IMR-90 (cell line): ENCODE measurements around the gene AP1M2. TPM values are rescaled to one million over a fixed set of nuclear protein-coding genes. Genes with fewer than 3 reads are reported as not detected.
A peak's percentile ranks its signal among the peaks of the same experiment; 100 is the strongest.

Source experiments
- ATAC-seq: fragments of 200-7000 bp; cut with Tn5 transposase; 2 replicates; pipeline ENCODE4 v1.9.1; 2020; ENCODE audit warnings: low read depth, mild to moderate bottlenecking, moderate library complexity
- BruUV-seq: library from RNA; stranded (reverse); fragments of 400-500 nt; replicated peaks from 2 replicates; lab custom pipeline; 2021; lab: Mats Ljungman, UMichigan
- CTCF ChIA-PET: fragments of 300-600 bp; formaldehyde crosslinking; extraction: SDS; loops from one replicate; lab custom pipeline; 2021; ENCODE audit warnings: antibody characterized with exemption; lab: Yijun Ruan, JAX
- POLR2A ChIA-PET: fragments of 300-600 bp; sonication (Branson Sonifier 250); formaldehyde crosslinking; loops from one replicate; lab custom pipeline; 2022; ENCODE audit warnings: antibody characterized with exemption; ENCODE audit not compliant: unreplicated experiment; lab: Charles Lee
- DNase-seq: peaks from one replicate; pipeline ENCODE4 v3.0.0; 2013
- H2AFZ ChIP-seq: replicated peaks from 2 replicates; pipeline ENCODE3; 2013; ENCODE audit warnings: low read length, mild to moderate bottlenecking; ENCODE audit not compliant: poor library complexity
- H2AK5ac ChIP-seq: 2 replicates; pipeline ENCODE4 v1.6.1; 2013; ENCODE audit warnings: low read depth, low read length, inconsistent platforms
- H2AK9ac ChIP-seq: replicated peaks from 2 replicates; pipeline ENCODE3; 2013; ENCODE audit warnings: mild to moderate bottlenecking, low read depth, low read length, moderate library complexity; ENCODE audit not compliant: poor library complexity
- H2BK120ac ChIP-seq: 2 replicates; pipeline ENCODE4 v1.6.1; 2013; ENCODE audit warnings: low read depth, low read length, inconsistent platforms
- H2BK15ac ChIP-seq: 3 replicates; pipeline ENCODE4 v1.6.1; 2013; ENCODE audit warnings: low read depth, low read length, inconsistent platforms
- H2BK20ac ChIP-seq: 2 replicates; pipeline ENCODE4 v1.6.1; 2013; ENCODE audit warnings: low read depth, mild to moderate bottlenecking, inconsistent platforms, low read length, moderate library complexity
- H2BK5ac ChIP-seq: 2 replicates; pipeline ENCODE4 v1.6.1; 2013; ENCODE audit warnings: mild to moderate bottlenecking, low read depth, low read length, inconsistent platforms; ENCODE audit not compliant: poor library complexity, severe bottlenecking
- H3K14ac ChIP-seq: replicated peaks from 2 replicates; pipeline ENCODE4 v1.6.1; 2013; ENCODE audit warnings: low read depth, low read length, inconsistent platforms
- H3K18ac ChIP-seq: 2 replicates; pipeline ENCODE4 v1.6.1; 2013; ENCODE audit warnings: low read depth, low read length, control low read depth
- H3K23ac ChIP-seq: 2 replicates; pipeline ENCODE4 v1.6.1; 2013; ENCODE audit warnings: low read depth, low read length, inconsistent platforms
- H3K27ac ChIP-seq: 2 replicates; pipeline ENCODE4 v1.5.1; 2013; ENCODE audit warnings: mild to moderate bottlenecking, control low read depth, low read length; ENCODE audit not compliant: insufficient read depth
- H3K27me3 ChIP-seq: 2 replicates; pipeline ENCODE4 v1.6.1; 2013; ENCODE audit warnings: low read length; ENCODE audit not compliant: control insufficient read depth, insufficient read depth
- H3K36me3 ChIP-seq: 2 replicates; pipeline ENCODE4 v1.6.1; 2013; ENCODE audit warnings: low read length, mixed read lengths; ENCODE audit not compliant: control insufficient read depth, insufficient read depth
- H3K4ac ChIP-seq: 2 replicates; pipeline ENCODE4 v1.6.1; 2013; ENCODE audit warnings: low read depth, low read length, inconsistent platforms
- H3K4me1 ChIP-seq: 2 replicates; pipeline ENCODE4 v1.6.1; 2013; ENCODE audit warnings: low read length, mixed read lengths; ENCODE audit not compliant: control insufficient read depth, insufficient read depth
- H3K4me2 ChIP-seq: 2 replicates; pipeline ENCODE4 v1.6.1; 2013; ENCODE audit warnings: low read depth, mild to moderate bottlenecking, control low read depth, low read length, moderate library complexity
- H3K4me3 ChIP-seq: 2 replicates; pipeline ENCODE4 v1.5.1; 2013; ENCODE audit warnings: low read depth, mild to moderate bottlenecking, control low read depth, low read length, moderate library complexity; ENCODE audit not compliant: insufficient read depth
- H3K56ac ChIP-seq: 2 replicates; pipeline ENCODE4 v1.6.1; 2013; ENCODE audit warnings: low read length, inconsistent platforms; ENCODE audit not compliant: insufficient read depth; ENCODE audit errors: extremely low read depth
- H3K79me1 ChIP-seq, 2 experiments: 2 replicates each; pipeline ENCODE4 v1.6.1; 2013; ENCODE audit warnings: low read length in 2 of 2, inconsistent platforms in 1 of 2, low read depth in 1 of 2
- H3K9ac ChIP-seq: 2 replicates; pipeline ENCODE4 v1.6.1; 2013; ENCODE audit warnings: low read depth, low read length, control low read depth
- H3K9me1 ChIP-seq: 2 replicates; pipeline ENCODE4 v1.6.1; 2013; ENCODE audit warnings: low read length, inconsistent platforms; ENCODE audit not compliant: insufficient read depth
- H3K9me3 ChIP-seq: 2 replicates; pipeline ENCODE4 v1.6.1; 2013; ENCODE audit warnings: low read length; ENCODE audit not compliant: control insufficient read depth, insufficient read depth
- H4K20me1 ChIP-seq: 2 replicates; pipeline ENCODE4 v1.6.1; 2013; ENCODE audit warnings: low read length, inconsistent platforms; ENCODE audit not compliant: insufficient read depth
- H4K5ac ChIP-seq: 2 replicates; pipeline ENCODE4 v1.6.1; 2013; ENCODE audit warnings: mild to moderate bottlenecking, low read depth, low read length, control low read depth
- H4K8ac ChIP-seq, 2 experiments: 2 replicates each; pipeline ENCODE4 v1.6.1; 2013; ENCODE audit warnings: low read depth in 2 of 2, low read length in 2 of 2, control low read depth in 1 of 2, inconsistent platforms in 1 of 2
- H4K91ac ChIP-seq: 2 replicates; pipeline ENCODE4 v1.6.1; 2013; ENCODE audit warnings: low read depth, low read length, inconsistent platforms; ENCODE audit not compliant: insufficient read depth
- CEBPB ChIP-seq: IDR thresholded peaks from 2 replicates; pipeline ENCODE4 v1.6.1; 2012; ENCODE audit warnings: low read depth, low read length, improper control_type of control experiment
- FOS ChIP-seq: fragments of 150-350 bp; IDR thresholded peaks from 2 replicates; pipeline ENCODE4 v1.6.1; 2016; ENCODE audit warnings: low read depth, low read length
- MAZ ChIP-seq: IDR thresholded peaks from 2 replicates; pipeline ENCODE4 v1.6.1; 2012; ENCODE audit warnings: low read depth, mild to moderate bottlenecking, low read length, improper control_type of control experiment, moderate library complexity, borderline replicate concordance
- NFE2L2 ChIP-seq: fragments of 150-350 bp; IDR thresholded peaks from 2 replicates; pipeline ENCODE4 v1.6.1; 2016; ENCODE audit warnings: low read depth, mild to moderate bottlenecking, low read length
- RFX5 ChIP-seq: IDR thresholded peaks from 2 replicates; pipeline ENCODE4 v1.8.0; 2012; ENCODE audit warnings: low read depth, mild to moderate bottlenecking, low read length, moderate library complexity
- WGBS, 2 experiments: methylation state at CpG; one replicate each; pipeline versions ENCODE4 v1.1.5 to v1.1.7; 2013; ENCODE audit warnings: missing lambda C conversion rate in 2 of 2; ENCODE audit not compliant: insufficient read length in 1 of 2; ENCODE audit errors: extremely low coverage in 2 of 2; 5-methylcytosine and 5-hydroxymethylcytosine counted together
- dilution Hi-C: fragments of 300-500 bp; cut with HindIII; formaldehyde crosslinking; loops from one replicate; pipeline ENCODE4 v1.14.3; 2018; ENCODE audit warnings: low sequenced_read_pairs; ENCODE audit not compliant: unreplicated experiment
- in situ Hi-C: fragments of 300-500 bp; cut with MboI; formaldehyde crosslinking; loops from 3 replicates; pipeline ENCODE4 v1.14.3; 2019; ENCODE audit warnings: low sequenced_read_pairs, inconsistent platforms, mixed read lengths
- intact Hi-C: fragments of 100-400 bp; cut with micrococcal nuclease; formaldehyde crosslinking; loops from 2 replicates; pipeline ENCODE4 v1.10.0; 2022
- polyA plus RNA-seq, 3 experiments: library from polyadenylated mRNA; depleted of rRNA; stranded (reverse); fragments of >200 nt; gene quantifications; 2 replicates each; pipeline ENCODE4 v1.2.3, GENCODE V29; 2012; ENCODE audit warnings: low replicate concordance in 1 of 3
- total RNA-seq: library from RNA; depleted of rRNA; stranded (reverse); fragments of >200 nt; gene quantifications from 2 replicates; pipeline ENCODE4 v1.2.3, GENCODE V29; 2012
- TF ChIP-seq, protein P1 (sequence below): fragments of 150-350 bp; IDR thresholded peaks from 2 replicates; pipeline ENCODE4 v1.6.1; 2017; ENCODE audit warnings: mild to moderate bottlenecking, antibody characterized with exemption, low read length, low read depth
- TF ChIP-seq, protein P2 (sequence below): conservative IDR thresholded peaks from 2 replicates; pipeline ENCODE4 v1.5.1; 2012; ENCODE audit warnings: mild to moderate bottlenecking, low read depth, low read length, improper control_type of control experiment

The AP1M2 gene
- total and polyA plus RNA-seq, 2 of the 4 experiments (the other 2 are of a cell fraction) = 0.17 TPM; not detected in 1

DNA sequence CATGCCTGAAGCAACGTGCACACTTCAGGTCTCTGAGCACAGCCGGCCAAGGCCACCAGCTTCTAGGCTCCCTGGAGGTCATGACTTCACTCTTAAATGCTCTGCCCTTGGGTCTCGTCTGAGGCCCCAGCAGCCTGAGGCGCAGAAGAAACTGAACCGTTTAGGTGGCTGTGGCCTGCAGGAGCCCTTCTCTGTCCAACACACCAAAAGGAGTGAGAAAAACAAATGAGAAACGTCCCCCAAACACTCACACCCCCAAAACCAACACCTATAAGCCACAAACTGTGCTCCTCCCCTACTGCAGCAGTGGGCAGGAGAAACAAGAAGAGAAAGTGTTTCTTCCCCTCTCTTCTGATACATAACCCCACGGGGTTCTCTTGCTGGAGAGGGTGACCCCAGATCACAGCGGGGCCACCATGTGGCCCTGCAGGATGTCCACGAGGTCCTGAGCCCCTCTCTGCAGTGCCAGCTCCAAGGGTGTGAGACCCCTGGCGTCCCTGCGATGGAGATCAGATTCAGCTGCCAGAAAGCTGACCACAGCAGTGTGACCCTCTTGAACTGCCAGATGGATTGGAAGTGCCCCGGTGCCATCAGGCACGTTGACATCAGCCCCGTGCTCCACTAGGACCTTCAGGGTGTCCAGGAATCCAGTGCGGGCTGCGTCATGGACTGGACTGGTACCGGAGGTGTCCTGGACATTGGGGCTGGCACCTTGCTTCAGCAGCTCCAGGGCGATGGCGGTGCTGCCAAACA lies 20.3 kb downstream of the AP1M2 start:
- Histone ChIP-seq H2AK5ac (peak overlapping the region; percentile 72), H4K20me1 (no peaks in the 10 kb centered on the region), H3K36me3 (peaks cover 2% of the 10 kb centered on the region; the same call in 1 of the 2 replicates), H3K27ac (0 out of 2 replicates have a peak overlapping the region, but pooled peaks have one; percentile 45), H2BK15ac (no peak overlapping the region), H2AK9ac (peak overlapping the region; percentile 86), H2BK120ac (no peak overlapping the region), H3K4me3 (no peak overlapping the region), H3K4me1 (peaks cover 2% of the 10 kb centered on the region), H2BK5ac (peak overlapping the region; percentile 59), H3K9me1 (0 out of 2 replicates have a peak, but pooled peaks cover 4% of the 10 kb centered on the region), H3K18ac (no peak overlapping the region), H3K14ac (no peak overlapping the region; the same call in 1 of the 2 replicates), H4K91ac (peak overlapping the region; percentile 53; the same call in 1 of the 2 replicates), H3K56ac (no peak overlapping the region), H3K4ac (peak overlapping the region; percentile 63), H3K79me1 (peaks cover 26 to 48% of the 10 kb centered on the region in 2 experiments), H3K23ac (no peak overlapping the region; the same call in 1 of the 2 replicates), H3K4me2 (peak overlapping the region; percentile 33), H4K5ac (peak overlapping the region; percentile 28; the same call in 1 of the 2 replicates), H4K8ac (peak overlapping the region in 1 of 2 experiments; percentile 81; a peak in 2 of 4 replicates), H2BK20ac (no peak overlapping the region), H3K27me3 (no peaks in the 10 kb centered on the region), H3K9me3 (no peaks in the 10 kb centered on the region), H2AFZ (peak overlapping the region; percentile 65), H3K9ac (peak overlapping the region; percentile 60)
- DNase-seq (no peak), ATAC-seq (no peak)
- WGBS, 2 experiments = 91% methylated on average over 10 of the region's 19 CpGs; no CpG with 5 or more reads in 1 of the 2 experiments
- intact Hi-C loops (loop anchor here (2.0 kb wide), 1 partner anchor 64 kb away; the partner anchor contains the start of gene KEAP1), in situ Hi-C loops (no loop called here), dilution Hi-C loops (no loop called here)
- TF ChIP-seq MAZ (no peak), RFX5 (no peak), CEBPB (no peak), NFE2L2 (no peak), FOS (no peak)
- TF ChIP-seq, protein P1, sequence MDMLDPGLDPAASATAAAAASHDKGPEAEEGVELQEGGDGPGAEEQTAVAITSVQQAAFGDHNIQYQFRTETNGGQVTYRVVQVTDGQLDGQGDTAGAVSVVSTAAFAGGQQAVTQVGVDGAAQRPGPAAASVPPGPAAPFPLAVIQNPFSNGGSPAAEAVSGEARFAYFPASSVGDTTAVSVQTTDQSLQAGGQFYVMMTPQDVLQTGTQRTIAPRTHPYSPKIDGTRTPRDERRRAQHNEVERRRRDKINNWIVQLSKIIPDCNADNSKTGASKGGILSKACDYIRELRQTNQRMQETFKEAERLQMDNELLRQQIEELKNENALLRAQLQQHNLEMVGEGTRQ = no peak
- TF ChIP-seq, protein P2, sequence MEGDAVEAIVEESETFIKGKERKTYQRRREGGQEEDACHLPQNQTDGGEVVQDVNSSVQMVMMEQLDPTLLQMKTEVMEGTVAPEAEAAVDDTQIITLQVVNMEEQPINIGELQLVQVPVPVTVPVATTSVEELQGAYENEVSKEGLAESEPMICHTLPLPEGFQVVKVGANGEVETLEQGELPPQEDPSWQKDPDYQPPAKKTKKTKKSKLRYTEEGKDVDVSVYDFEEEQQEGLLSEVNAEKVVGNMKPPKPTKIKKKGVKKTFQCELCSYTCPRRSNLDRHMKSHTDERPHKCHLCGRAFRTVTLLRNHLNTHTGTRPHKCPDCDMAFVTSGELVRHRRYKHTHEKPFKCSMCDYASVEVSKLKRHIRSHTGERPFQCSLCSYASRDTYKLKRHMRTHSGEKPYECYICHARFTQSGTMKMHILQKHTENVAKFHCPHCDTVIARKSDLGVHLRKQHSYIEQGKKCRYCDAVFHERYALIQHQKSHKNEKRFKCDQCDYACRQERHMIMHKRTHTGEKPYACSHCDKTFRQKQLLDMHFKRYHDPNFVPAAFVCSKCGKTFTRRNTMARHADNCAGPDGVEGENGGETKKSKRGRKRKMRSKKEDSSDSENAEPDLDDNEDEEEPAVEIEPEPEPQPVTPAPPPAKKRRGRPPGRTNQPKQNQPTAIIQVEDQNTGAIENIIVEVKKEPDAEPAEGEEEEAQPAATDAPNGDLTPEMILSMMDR = no peak
- POLR2A ChIA-PET = interaction anchor here (0.5 to 0.7 kb wide), 3 partner anchors 233 to 609 kb away, joined by 3 to 5 read pairs (median 3); no protein-coding TSS in a partner anchor
- CTCF ChIA-PET = no interaction called here
- BruUV-seq = no TSS peak
